HG03108 (cell line): ENCODE data around the gene SSTR5.

ENCODE experiments used
- ATAC-seq: cut with Tn5 transposase; IDR thresholded peaks from one replicate; pipeline ENCODE4 v1.9.1; 2021; ENCODE audit warnings: moderate library complexity; ENCODE audit not compliant: unreplicated experiment

SSTR5 gene

DNA sequence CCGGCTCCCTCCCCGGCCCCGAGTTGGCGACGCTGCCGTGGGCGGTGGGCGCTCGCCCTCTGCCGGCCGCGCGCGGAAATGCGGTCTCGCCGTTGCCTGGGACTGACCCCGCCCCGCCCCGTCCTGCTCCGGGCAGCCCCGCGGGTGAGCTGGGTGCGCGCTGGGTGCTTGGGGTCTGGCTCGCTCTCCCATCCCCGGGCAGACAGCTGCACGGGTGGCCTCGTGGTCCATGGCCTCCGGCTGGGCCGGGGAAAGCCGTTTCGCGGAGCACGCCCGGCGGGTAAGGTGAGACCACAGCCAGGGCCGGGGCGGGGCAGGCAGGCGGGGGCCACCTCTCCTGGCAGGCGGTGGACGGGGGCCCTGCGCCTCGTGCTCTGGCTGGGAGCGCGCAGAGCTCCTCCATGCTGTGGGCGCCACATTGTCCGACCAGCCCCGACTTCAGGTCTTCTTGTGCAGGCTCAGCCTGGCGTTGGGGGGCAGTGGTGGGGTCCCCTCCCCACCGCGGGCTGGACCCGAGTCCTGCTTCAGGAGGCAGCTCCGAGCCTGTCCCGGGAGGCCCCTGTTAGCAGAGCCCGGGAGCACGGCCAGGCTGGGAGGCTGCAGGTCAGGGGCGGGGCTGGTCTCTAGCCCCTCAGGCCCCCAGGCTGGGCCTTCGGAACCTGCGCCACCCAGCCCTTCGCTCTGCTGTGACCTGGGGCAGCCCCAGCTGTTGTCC lies 30.5 kb downstream of the SSTR5 start:
- no peak for ATAC-seq

DNA sequence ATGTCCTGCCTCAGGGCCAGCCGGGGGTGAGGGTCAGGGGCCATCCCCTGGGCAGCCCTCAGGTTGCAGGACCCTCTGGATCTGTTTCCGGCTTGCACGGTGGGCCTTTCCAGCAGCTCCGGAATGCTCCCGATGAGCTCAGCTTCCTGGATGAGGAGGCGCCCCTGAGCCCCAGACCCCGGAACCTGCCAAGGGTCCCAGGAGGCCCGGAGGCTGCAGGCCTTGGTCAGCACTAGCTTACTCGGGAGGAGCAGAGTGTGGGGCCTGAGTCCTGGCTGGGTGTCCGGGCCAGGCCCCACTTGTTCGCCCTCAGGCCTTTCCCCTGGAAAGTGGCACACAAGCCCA lies 31.1 kb downstream of the SSTR5 start:
- no peak for ATAC-seq

DNA sequence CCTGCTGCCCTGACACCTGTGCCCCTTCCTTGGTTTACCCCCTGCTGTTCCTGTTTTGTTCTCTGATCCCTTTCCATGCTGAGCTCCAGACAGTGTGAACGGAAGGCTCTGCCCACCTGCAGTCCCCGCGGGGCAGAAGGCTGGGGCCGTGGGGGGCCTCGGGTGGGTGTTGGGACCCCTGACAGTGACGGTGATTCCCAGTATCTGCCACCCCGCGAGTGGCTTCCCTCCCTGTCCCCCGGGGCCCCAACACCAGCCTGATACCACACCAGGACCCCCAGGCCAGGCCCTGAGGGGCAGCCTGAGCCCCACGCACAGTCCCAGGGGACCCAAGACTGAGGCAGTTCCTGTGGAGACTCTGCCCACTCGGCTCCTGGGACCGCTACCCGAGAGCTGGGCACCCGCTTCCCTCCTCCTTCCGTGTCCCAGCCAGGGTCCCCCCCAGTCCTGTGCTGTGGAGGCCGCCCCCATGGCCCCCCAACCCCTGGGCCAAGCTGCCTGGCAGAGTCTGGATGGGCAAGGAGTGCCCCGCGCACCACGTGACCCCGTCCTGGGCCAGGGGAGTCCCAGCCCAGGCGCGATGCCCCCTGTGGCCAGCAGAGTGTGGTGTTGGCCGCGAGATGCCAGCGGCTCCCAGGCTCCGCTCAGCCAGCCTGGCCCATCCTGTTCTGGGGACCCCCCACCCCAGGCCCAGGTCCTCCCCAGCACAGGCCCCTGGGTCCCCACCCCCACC lies 33.5 kb downstream of the SSTR5 start:
- no peak for ATAC-seq

DNA sequence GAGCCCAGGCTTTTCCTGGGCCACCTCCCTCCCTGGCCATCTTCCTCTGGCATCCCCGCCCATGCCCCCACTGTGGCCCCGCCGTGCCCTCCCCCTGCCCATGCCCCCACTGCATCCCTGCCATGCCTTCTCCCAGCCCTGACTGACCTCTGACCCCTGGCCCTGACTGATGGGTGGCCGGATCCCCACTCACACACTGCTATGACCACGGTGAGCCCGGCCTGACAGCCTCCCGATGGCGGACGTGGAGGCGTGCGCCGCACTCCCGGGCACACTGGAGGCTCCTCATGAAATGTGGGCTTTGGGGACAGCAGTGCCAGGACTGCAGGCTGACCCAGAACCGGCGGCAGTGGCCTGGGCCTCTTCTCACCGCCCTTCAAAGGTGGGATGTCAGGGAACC lies 34.1 kb downstream of the SSTR5 start:
- ATAC-seq = no peak

- no peak for ATAC-seq
These were observed 34.6 kb downstream of the SSTR5 start for GRCh38 chr16:1107141-1107540.

DNA sequence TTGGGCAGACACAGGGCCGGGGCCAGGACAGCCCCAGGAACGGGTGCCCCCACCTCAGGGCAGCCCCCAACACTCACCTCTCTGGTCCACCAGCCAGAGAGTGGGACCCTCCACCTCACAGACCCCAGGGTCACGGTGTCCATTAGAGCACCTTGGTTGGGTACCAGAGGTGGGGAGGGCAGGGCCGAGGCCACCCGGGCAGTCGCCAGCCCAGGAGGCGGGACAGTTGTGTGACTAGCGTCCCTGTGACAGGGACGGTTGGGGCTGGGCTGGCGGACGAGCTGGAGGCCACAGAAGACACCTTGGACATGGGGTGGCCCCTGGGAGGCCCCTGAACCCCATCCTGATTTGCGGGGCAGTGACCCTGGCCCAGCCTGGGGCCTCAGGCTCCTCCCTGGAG lies 35.2 kb downstream of the SSTR5 start:
- no peak for ATAC-seq

DNA sequence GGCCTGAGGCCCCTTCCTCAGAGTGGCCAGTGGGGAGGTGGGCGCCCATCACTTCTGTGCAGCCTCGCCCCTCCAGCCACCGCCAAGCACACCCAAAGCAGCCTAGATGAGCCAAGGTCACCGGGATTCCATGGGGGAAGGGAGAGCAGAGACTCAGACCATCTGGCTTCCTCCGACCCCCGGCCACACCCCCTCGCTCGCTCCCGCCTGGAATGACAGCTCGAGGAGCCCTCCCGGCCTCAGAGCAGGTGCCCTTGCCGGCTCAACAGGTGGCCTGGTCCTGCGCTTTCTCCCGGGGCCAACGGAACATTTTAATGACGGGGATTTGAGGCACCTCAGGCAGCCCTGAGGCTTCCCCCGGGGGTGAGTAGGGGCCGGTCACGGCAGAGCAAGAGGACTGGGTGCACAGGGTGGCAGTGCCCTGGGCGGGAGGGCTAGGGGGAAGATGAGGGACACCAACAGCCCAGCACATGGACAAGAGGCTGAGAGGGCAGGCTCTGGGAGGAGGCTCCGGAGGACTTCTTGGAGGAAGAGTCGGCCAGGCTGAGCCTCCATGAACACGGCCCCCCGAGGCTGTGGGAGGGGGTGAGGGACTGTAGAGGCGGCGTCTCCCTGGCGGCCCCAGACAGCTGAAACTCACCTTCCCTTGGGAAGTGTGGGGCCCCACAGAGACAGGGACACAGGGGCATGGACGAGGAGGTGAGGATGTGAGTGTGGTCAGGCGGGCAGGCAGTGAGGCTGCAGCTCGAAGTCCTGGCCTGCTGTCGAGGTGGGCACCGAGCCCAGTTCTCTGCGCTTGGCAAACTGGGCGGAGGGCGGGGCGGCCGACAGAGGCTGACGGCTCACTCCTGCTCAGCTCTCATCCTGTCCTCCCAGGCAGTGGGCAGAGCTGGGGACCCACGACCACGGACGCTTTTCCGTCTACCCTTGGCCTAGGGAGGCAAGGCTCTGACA lies 36.0 kb downstream of the SSTR5 start:
- no peak for ATAC-seq

GRCh38 chr16:1109648-1110047 lies 37.1 kb downstream of the SSTR5 start:
- ATAC-seq = no peak

GRCh38 chr16:1112506-1113184 lies 40.1 kb downstream of the SSTR5 start:
- no peak for ATAC-seq

DNA sequence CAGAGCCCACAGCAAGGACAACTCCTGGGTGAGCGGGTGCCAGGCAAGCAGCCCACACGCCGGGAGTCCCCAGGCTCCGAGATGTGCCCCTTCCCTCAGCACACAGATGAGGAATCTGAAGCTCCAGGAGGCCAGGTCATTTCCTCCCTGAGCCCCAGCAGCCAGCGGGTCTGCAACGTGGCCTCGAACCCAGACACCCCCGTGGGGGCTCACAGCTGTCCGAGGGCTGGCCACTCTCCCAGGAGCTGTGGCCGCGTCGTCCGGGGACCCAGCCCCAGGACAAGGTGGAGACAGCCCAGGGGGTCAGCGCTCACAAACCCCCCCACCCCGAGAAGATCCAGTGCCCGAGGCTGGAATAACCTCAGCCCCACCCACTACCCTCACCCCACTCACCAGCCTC lies 40.9 kb downstream of the SSTR5 start:
- no peak for ATAC-seq

- ATAC-seq = no peak
These were observed 41.5 kb downstream of the SSTR5 start for GRCh38 chr16:1113889-1114526.

- ATAC-seq = no peak
These were observed 44.1 kb downstream of the SSTR5 start for GRCh38 chr16:1116693-1117077.

DNA sequence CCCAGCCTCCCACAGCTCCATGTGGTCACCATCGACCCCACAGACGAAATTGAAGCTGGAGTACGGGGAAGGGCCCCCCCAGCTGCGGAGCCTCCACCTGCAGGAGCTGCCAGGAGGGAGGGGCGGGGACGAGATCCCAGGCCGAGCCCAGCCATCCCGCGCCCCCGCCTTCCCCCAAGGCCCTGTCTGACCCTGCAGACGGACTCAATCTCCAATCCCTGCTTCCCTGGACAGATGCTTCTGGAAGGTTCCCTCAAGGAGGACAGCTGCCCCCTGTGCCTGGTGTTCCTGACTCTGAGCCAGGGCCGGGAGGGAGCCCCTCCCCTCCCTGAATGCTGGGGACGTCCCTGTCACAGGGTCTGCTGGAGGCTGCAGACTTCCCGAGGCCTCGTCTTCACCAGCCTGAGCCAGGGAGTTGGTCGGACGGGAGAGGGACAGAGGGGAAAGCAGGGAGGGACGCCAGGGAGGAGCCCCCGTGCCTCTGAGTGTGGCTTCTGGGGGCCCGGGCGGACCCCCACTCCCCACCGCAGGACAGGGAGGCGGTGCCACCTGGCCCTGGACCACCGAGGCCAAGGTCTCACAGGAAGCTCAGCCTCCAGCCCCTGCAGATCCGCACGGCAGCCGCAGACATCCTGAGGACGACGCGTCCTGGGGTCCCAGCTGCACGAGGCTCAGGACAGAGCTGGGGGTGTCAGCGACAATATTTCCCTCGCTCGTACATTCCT lies 44.8 kb downstream of the SSTR5 start:
- no peak for ATAC-seq

DNA sequence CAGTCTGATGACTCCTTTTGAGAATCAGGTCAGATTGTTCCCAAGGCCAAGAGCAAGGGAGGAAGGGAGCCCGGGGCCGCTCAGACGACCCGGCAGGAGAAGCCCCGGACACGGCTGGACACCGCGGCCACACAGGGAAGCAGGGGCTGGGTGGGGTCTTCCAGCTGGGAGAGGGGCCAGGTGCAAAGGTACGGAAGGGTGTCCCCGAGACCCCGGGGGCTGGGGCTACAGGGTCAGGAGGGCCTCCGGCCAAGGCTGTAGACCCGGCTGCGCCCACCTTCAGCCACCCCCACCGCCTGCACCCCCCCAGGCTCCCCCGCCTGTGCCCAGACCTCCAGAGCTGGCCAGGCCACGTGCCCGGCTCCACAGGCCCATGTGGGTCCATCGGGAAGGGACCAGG lies 45.4 kb downstream of the SSTR5 start:
- ATAC-seq = no peak

GRCh38 chr16:1119129-1119528 lies 46.6 kb downstream of the SSTR5 start:
- ATAC-seq = no peak

DNA sequence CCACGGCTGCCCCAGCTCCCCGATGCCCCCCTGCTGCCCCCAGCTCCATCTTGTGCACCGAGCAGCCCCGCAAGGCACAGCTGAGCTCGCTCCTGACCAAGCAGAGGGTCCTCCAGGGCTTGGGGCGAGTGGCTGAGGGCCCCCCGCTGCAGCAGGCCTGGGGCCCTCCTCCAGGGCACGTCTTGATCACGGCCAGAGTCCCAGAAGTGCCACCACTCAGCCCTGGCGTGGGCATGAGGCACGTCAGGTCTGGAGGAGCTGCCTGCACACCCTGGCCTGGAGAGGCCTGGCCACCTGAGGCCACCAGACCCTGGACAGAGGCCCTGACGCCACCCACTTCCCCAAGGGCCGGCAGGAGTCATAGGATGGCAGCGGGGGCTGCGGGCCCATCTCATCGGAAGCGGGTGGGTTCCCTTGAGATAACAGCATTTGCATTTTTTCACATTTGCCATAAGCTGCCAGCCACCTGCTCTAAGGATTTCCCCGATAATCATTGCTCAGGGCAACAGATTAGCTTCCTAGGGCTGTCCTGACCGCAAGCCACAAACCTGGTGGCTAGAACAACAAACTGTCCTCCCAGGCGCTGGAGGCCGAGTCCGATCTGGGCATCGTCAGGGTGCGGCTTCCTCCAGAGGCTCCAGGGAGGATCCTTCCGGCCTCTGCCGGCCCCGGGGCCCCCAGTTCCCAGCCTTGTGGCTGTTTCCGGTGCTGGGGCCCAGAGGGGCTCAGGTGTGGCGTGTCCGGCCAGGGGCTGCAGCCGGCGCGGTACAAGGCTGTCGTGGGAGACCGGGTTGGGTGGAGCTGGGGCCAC lies 47.4 kb downstream of the SSTR5 start:
- ATAC-seq = no peak

GRCh38 chr16:1120577-1120941 lies 48.0 kb downstream of the SSTR5 start:
- ATAC-seq = no peak

DNA sequence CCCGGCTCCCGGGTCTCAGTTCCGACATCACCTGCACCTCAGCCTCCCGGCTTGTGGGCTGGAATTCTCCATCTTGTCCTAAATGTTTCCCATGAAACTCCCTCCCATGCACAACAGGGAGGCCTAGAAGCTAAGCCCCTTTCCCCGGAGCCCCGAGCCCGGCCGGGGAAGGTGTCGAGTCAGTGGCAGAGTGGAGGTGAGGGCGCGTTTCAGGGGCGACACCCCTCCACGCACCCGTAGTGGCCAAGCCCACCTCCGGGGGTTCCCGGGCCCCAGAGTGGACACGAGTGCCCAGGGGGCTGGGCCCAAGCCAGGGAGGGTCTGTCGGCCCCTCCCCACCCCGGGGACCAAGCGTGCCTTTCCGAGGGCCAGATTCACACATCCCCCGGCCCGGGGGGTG lies 48.5 kb downstream of the SSTR5 start:
- ATAC-seq = no peak
